ENCODE results near the gene PRCC.
A peak's percentile ranks its signal among the peaks of the same experiment; 100 is the strongest.

PRCC gene

GRCh38 chr1:156766298-156767100 is 836 bp upstream of the PRCC start:
- no peak for DNase-seq

DNA sequence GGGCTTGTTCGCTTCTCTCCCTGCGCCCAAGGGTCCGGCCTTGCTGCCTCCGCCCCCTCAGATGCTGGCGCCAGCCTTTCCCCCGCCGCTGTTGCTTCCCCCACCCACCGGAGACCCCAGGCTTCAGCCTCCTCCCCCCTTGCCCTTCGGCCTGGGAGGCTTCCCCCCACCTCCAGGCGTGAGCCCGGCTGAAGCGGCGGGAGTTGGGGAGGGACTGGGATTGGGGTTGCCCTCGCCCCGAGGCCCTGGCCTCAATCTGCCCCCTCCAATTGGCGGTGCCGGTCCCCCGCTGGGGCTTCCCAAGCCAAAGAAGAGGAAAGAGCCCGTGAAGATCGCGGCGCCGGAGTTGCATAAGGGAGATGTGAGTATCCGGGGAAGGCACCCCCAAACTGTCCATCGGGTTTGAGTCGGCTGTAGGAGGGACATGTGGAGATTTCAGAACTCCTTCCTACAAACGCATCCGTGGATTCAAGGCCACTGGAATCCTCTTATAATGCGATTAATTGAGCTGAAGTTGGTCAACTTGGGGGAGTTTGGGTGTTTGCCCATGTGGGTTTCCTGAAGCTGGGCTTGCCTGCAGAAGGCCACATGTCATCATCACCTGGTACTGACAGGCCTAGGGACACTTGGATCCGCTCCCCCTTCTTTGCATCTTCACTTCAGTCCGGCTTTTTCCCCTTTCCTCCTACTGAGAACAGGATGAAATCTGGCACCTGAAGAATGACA is 707 bp downstream of the PRCC start:
- DNase-seq: peak; percentile 30

DNA sequence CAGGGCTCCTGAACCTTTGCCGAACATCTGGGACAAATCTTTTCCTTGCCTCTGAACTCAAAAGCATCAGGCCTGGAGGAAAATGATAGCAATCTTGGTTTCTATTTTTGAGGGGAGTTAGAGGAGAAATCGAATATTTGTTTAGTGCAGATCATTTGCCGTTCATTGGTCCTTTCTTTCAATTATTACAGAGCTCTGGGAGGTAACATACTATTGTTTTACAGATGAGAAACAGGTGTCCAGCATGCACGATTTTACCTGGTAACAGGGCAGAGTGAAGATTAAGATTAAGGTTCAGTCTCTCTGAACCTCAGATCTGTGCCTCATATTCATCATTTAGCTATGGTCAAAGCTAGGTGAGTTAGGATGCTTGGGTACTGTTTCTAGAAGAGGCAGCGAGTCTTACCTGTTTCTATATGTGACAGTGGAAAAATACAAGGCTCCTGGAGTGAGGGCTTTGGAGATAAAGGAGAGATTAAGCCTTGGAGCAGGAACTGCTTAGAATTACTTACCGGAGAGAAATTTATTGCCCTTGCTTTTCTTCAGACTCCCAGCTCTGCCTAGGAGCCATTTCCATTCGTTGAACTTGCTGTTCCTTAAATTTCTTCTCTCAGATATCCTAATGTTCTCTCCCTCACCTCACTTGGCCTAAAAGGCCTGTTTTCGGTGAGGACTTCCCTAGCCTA is 1.4 kb downstream of the PRCC start:
- no peak for DNase-seq

DNA sequence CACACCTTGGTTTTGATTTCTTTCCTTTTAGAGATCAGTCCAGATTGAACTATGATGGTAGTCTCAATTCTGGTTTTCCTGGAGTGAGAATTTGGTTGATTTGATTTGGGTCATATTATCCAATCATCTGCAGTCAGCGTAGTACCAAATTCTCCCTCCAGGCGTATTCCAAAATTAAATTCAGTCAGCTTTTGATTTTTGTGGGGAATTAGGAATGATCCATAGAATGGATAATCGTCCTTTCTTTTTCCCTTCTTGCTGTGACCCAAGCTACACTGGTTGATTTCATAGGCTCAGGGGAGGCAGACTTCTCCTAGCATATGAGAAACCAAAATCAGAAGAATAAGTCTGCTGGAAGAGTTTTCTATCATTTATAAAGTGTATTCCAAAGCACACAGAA is 4.9 kb downstream of the PRCC start:
- no peak for DNase-seq

GRCh38 chr1:156772728-156773497 is 5.6 kb downstream of the PRCC start:
- DNase-seq: no peak

- no peak for DNase-seq
Observed at GRCh38 chr1:156773607-156774006, 6.3 kb downstream of the PRCC start.

- no peak for DNase-seq
Observed at GRCh38 chr1:156775799-156776198, 8.5 kb downstream of the PRCC start.

- DNase-seq: no peak
Observed at GRCh38 chr1:156776942-156777341, 9.6 kb downstream of the PRCC start.

DNA sequence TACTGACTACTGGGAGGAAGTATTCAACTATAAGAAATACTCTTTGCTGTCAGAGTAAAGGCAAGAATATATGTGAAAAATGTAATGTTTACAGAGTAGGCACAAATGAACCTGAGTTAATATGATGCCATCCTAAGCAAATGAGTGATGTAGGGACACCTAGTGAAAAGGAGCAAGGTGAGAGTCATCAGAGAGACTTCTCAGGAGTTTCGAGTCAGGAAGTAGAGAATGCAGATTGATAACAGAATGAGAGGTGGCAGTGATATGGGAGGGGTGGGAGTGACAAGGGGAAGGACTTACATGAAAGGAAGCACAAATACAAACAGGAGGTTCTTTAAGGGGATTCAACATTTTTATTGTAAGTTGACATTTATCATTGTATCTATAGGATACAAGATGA is 10.2 kb downstream of the PRCC start:
- DNase-seq: no peak

- DNase-seq: no peak
Observed at GRCh38 chr1:156781585-156782186, 14.4 kb downstream of the PRCC start.

GRCh38 chr1:156785458-156785857 is 18.1 kb downstream of the PRCC start:
- DNase-seq: no peak

DNA sequence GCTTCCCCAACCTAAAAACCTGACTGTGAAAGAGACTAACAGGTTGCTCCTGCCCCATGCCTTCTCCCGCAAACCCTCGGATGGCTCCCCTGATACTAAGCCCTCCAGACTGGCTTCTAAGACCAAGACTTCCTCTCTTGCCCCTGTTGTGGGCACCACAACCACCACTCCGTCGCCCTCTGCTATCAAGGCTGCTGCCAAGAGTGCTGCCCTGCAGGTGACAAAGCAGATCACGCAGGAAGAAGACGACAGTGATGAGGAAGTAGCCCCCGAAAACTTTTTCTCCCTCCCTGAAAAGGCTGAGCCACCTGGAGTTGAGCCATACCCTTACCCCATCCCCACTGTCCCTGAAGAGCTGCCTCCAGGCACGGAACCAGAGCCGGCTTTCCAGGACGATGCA is 19.3 kb downstream of the PRCC start:
- DNase-seq: no peak

- DNase-seq: no peak
Observed at GRCh38 chr1:156788136-156788535, 20.8 kb downstream of the PRCC start.

DNA sequence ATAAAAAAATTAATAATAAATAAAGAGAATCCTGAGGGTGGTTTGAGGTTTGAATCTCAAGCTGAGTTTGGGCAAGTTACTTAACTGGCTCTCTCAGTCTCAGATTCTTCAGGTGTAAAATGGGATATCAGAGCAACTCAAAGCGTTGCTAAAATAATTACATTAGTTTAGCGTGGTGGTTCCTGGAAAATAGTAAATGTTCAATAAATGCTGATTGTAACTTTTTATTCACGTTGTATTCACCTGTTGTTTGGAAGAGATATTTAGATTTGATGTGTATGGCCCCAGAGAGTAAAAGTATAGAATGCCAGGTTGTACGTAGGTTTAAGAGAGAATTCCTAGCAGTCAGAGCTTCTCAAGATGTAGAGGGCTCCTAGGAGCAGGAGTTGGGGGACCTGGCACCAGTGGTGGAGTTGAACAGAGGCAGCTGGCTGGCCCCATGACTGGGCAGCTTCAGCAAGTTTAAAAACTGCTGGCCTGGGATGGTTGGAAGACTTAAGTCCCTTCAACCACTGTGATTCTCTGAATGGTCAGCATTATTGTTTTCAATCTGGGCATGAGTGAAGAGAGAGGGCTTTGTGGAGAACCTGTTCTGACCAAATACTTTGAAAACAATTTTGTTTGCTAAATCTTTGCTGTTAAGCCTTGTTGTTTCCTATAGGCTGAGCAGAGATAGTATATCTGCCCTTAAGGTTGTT is 22.4 kb downstream of the PRCC start:
- no peak for DNase-seq

DNA sequence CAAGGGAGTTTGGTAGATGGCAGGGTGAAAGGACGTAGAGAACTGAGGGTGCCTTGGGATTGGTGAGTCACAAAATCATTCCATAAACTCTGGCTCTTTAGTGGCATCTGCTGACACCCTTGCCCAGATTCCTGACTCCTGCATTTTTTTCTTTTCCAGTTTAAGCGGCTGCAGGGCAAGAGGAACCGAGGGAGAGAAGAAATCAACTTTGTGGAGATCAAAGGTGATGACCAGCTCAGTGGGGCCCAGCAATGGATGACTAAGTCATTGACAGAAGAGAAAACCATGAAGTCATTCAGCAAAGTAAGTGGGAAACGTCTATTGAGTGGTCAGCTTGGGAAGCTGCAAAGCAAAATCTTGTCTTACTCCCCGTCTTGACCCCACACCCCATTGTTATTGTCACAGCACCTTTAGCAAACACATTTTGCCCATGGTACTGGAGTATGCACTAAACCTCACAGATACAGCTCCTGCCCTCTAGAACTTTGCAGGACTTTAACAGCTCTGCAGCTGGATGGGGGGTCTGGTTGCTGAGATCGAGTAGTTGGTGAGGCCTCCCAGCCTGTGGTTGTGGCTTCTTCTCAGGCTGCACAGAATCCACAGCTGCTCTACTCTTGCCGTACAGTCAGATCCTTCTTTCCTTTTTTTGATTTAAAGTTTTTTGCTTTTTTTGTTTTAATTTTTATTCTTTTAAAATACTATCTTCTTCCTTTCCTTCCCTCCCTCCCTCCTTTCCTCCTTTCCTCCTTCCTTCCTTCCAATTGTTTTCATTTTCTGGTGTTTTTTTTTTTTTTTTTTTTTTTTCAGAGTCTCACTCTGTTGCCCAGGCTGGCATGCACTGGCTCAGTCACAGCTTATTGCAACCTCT is 27.4 kb downstream of the PRCC start:
- no peak for DNase-seq

- no peak for DNase-seq
Observed at GRCh38 chr1:156795374-156795733, 28.0 kb downstream of the PRCC start.

DNA sequence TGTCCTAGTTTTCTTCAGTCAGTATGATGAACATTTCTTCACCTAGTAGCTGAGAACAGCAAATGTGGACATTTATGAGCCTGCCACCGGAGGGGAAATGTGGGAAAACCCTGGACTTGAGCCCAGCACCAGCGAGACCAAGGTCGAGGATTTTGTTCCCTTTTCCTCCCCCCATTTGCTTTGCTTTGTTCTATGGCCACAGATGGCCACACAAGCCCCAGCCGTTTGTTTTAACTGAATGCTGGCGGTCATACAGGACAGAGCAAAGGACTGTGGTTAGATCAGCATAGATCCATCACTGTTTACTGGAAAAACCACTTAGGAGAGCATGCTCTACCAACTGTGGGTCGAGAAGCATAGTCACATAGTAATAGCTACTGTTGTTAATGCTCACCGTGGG is 28.5 kb downstream of the PRCC start:
- no peak for DNase-seq

- DNase-seq: no peak
Observed at GRCh38 chr1:156796340-156797097, 29.2 kb downstream of the PRCC start.

GRCh38 chr1:156797212-156797871 is 30.0 kb downstream of the PRCC start:
- DNase-seq: peak; percentile 49
